Smooth muscle cell (in vitro differentiated cells): ENCODE data around the gene PWWP2B. TPM values are rescaled to one million over a fixed set of nuclear protein-coding genes. Genes with fewer than 3 reads are reported as not detected.

Source experiments
- DNase-seq: peaks from one replicate; lab custom pipeline; 2025; ENCODE audit not compliant: unreplicated experiment; lab: John Stamatoyannopoulos, UW
- H2AFZ ChIP-seq: fragments of 200-600 bp; sonication (generic); 2 replicates; pipeline ENCODE4 v1.6.0; 2016; ENCODE audit warnings: antibody characterized with exemption, low read depth, mild to moderate bottlenecking
- H3F3A ChIP-seq: fragments of 200-600 bp; sonication (generic); 2 replicates; pipeline ENCODE4 v1.6.0; 2017; ENCODE audit warnings: antibody characterized with exemption, low read depth
- H3K27ac ChIP-seq: fragments of 200-600 bp; sonication (generic); 2 replicates; pipeline ENCODE4 v1.5.1; 2016; ENCODE audit warnings: low read depth, mild to moderate bottlenecking
- H3K27me3 ChIP-seq: fragments of 200-600 bp; sonication (generic); 2 replicates; pipeline ENCODE4 v1.6.1; 2016; ENCODE audit warnings: low read depth, mild to moderate bottlenecking
- H3K36me3 ChIP-seq: fragments of 200-600 bp; sonication (generic); 2 replicates; pipeline ENCODE4 v1.5.1; 2016; ENCODE audit warnings: low read depth
- H3K4me1 ChIP-seq: fragments of 200-600 bp; sonication (generic); 2 replicates; pipeline ENCODE4 v1.5.1; 2016; ENCODE audit warnings: low read depth
- H3K4me2 ChIP-seq: fragments of 200-600 bp; sonication (generic); 2 replicates; pipeline ENCODE4 v1.6.0; 2016; ENCODE audit warnings: mild to moderate bottlenecking
- H3K4me3 ChIP-seq: fragments of 200-600 bp; sonication (generic); 2 replicates; pipeline ENCODE4 v1.5.1; 2016; ENCODE audit warnings: mild to moderate bottlenecking
- H3K79me2 ChIP-seq: fragments of 200-600 bp; sonication (generic); 2 replicates; pipeline ENCODE4 v1.6.0; 2016; ENCODE audit warnings: low read depth, mild to moderate bottlenecking
- H3K9ac ChIP-seq: fragments of 200-600 bp; sonication (generic); 2 replicates; pipeline ENCODE4 v1.6.0; 2016; ENCODE audit warnings: low read depth
- H3K9me3 ChIP-seq: fragments of 200-600 bp; sonication (generic); replicated peaks from 2 replicates; pipeline ENCODE4 v1.5.1; 2016; ENCODE audit warnings: low read depth
- H4K20me1 ChIP-seq: fragments of 200-600 bp; sonication (generic); 2 replicates; pipeline ENCODE4 v1.6.0; 2016; ENCODE audit warnings: low read depth
- WGBS: methylation state at CpG from one replicate; pipeline ENCODE4 v1.1.7; 2016; ENCODE audit warnings: low lambda C conversion rate; 5-methylcytosine and 5-hydroxymethylcytosine counted together
- polyA plus RNA-seq: library from polyadenylated mRNA; unstranded; fragments of >200 nt; fragmentation: Nextera tagmentation; extraction: Ambion mirVana; gene quantifications from 2 replicates; pipeline ENCODE4 v1.2.1, GENCODE V29; 2016
- total RNA-seq: library from RNA; depleted of rRNA; stranded (reverse); fragments of >200 nt; gene quantifications from 2 replicates; pipeline ENCODE4 v1.2.3, GENCODE V29; 2014
- TF ChIP-seq, protein P1 (sequence below): fragments of 200-600 bp; sonication (generic); IDR thresholded peaks from 2 replicates; pipeline ENCODE4 v1.5.1; 2017; ENCODE audit warnings: borderline replicate concordance, mild to moderate bottlenecking, antibody characterized with exemption; ENCODE audit not compliant: insufficient read depth, poor library complexity, severe bottlenecking

PWWP2B gene
- total and polyA plus RNA-seq, 2 experiments from 2014 or later, result 8.3 to 13.2 TPM

DNA sequence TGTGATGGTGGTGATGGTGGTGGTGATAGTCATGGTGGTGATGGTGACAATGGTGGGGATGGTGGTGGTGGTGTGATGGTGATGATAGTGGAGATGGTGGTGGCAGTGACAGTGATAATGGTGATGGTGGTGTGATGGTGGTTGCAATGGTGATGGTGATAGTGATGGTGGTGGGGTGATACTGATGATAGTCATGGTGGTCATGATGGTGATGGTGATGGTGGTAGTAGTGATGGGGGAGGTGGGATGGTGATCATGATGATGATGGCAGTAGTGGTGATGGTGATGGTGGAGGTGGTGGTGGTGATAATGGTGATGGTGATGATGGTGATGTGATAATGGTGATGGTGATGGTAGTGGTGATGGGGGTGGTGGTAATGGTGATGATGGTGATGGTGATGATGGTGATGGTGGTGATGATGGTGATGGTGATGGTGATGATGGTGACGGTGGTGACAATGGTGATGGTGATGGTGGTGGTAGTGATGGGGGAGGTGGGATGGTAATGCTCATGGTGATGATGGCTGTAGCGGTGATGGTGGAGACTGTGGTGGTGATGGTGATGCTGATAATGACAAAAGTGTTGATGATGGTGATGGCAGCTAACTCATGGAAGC, 4.7 kb upstream of the PWWP2B start:
- H4K20me1 ChIP-seq, result no peaks in the 10 kb centered on the region
- no peak overlapping the region for H3K9ac ChIP-seq
- H3K36me3 ChIP-seq, result no peaks in the 10 kb centered on the region
- H2AFZ ChIP-seq, result no peak overlapping the region
- TF ChIP-seq, protein P1, sequence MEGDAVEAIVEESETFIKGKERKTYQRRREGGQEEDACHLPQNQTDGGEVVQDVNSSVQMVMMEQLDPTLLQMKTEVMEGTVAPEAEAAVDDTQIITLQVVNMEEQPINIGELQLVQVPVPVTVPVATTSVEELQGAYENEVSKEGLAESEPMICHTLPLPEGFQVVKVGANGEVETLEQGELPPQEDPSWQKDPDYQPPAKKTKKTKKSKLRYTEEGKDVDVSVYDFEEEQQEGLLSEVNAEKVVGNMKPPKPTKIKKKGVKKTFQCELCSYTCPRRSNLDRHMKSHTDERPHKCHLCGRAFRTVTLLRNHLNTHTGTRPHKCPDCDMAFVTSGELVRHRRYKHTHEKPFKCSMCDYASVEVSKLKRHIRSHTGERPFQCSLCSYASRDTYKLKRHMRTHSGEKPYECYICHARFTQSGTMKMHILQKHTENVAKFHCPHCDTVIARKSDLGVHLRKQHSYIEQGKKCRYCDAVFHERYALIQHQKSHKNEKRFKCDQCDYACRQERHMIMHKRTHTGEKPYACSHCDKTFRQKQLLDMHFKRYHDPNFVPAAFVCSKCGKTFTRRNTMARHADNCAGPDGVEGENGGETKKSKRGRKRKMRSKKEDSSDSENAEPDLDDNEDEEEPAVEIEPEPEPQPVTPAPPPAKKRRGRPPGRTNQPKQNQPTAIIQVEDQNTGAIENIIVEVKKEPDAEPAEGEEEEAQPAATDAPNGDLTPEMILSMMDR, result no peak
- no peaks in the 10 kb centered on the region for H3K9me3 ChIP-seq
- 71% methylated on average over 1 of the region's 2 CpGs for WGBS
- H3F3A ChIP-seq, result peaks cover 8% of the 10 kb centered on the region
- H3K4me1 ChIP-seq, result peaks cover 9% of the 10 kb centered on the region
- H3K4me2 ChIP-seq, result no peak overlapping the region
- DNase-seq, result no peak
- H3K27me3 ChIP-seq, result no peaks in the 10 kb centered on the region
- no peak overlapping the region for H3K27ac ChIP-seq
- H3K79me2 ChIP-seq, result peaks cover 2% of the 10 kb centered on the region
- no peak overlapping the region for H3K4me3 ChIP-seq

DNA sequence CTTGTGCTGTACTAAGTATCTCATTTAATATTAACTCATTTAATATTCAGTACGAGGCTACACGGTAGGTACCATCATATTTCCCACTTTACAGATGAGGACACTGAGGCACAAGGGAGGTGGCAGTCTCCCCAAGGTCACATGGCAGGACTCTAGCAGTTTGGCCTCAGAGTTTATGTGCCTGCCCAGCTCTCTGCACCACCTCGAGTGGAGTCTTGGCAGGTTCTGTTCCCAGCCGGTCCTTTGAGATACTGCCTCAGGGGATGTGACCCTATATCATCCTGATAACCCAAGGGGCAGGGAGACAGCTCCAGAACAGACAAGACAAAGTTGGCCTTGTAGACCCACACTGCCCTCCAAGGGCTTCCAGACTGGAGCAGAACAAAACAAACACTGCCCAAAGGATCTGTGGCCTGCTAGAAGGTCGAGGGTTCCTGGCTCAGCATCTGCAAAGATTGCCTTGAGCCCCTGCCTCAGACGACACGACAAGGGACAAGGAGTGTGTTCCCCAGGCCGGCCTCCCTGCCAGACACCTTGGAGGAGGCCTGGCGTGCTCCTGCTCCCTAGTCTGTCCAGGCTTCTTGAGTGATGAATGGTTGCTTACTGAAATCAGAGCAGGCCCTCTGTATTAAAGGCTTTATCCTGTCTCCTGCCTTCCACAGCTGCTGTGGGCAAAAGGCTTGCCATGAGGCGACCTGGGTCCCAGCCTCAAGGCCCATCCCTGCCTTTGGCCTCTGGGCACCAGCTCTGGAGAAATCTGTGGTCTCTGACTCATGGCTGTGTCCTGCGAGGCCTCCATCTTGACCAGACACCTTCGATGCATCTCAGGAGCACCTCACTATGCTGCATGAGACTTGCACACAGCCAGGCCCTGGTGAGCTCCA, 3.9 kb upstream of the PWWP2B start:
- Histone ChIP-seq H3K27ac (peak overlapping the region; percentile 1), H3K36me3 (no peaks in the 10 kb centered on the region), H3F3A (peaks cover 8% of the 10 kb centered on the region), H3K9me3 (no peaks in the 10 kb centered on the region), H3K79me2 (peaks cover 7% of the 10 kb centered on the region), H3K9ac (no peak overlapping the region), H3K4me2 (no peak overlapping the region), H3K4me3 (no peak overlapping the region), H3K4me1 (peaks cover 14% of the 10 kb centered on the region), H2AFZ (no peak overlapping the region), H3K27me3 (no peaks in the 10 kb centered on the region), H4K20me1 (no peaks in the 10 kb centered on the region)
- WGBS, result 60% methylated on average over 12 of the region's 12 CpGs
- TF ChIP-seq, protein P1, result no peak
- DNase-seq, result no peak

DNA sequence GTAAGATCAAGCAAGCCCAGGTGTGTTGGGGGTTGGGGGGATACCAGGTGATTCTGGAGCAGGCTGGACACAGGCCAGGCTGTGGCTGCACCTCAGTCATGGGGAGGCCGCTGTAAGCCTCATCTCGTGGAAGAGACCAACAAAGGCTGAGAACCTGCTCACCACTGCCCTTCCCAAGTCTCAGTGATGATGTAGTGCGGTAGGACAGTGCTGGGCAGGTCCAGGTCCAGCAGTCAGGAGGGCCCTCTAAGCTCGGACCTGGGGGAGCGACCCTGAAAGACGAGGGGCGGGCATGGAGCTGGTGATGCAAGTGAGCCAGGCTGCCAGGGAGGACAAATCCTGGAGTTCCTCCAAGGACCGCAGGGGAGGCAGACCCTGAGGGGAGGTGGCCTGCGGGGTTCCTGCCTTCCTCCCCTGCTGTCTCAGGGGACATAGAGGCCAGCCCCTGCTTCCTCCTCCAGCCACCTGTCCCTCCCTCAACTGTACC, 3.3 kb upstream of the PWWP2B start:
- Histone ChIP-seq H3K27ac (no peak overlapping the region), H2AFZ (no peak overlapping the region), H3K9ac (no peak overlapping the region), H3K4me1 (peaks cover 14% of the 10 kb centered on the region), H3K27me3 (no peaks in the 10 kb centered on the region), H3K36me3 (no peaks in the 10 kb centered on the region), H3K4me3 (no peak overlapping the region), H3K79me2 (peaks cover 12% of the 10 kb centered on the region), H3K9me3 (no peaks in the 10 kb centered on the region), H4K20me1 (peaks cover 7% of the 10 kb centered on the region), H3F3A (peaks cover 8% of the 10 kb centered on the region), H3K4me2 (no peak overlapping the region)
- DNase-seq, result no peak
- WGBS, result 94% methylated on average over 9 of the region's 9 CpGs
- TF ChIP-seq, protein P1, result no peak
